HEK293 (cell line): Measurements from ENCODE around the gene MANF.

ENCODE experiments used
- CTCF ChIA-PET: fragments of 350-600 bp; formaldehyde crosslinking; extraction: SDS; loops from one replicate; lab custom pipeline; 2021; ENCODE audit warnings: antibody characterized with exemption; lab: Yijun Ruan, JAX
- POLR2A ChIA-PET: fragments of 300-600 bp; formaldehyde crosslinking; extraction: SDS; loops from one replicate; lab custom pipeline; 2020; ENCODE audit warnings: antibody characterized with exemption, inconsistent platforms; lab: Yijun Ruan, JAX
- H3K27ac ChIP-seq: fragments of 200-500 bp; sonication (Bioruptor generic); 2 replicates; pipeline ENCODE4 v1.5.1; 2014; ENCODE audit warnings: low read depth, low read length, control low read depth, inconsistent platforms; ENCODE audit errors: extremely low read depth
- H3K36me3 ChIP-seq, 2 experiments: fragments of 200-500 bp in 1 of 2; sonication (Bioruptor generic) in 1 of 2; 1 replicate in 1 of 2; 2 replicates in 1 of 2; pipeline ENCODE4 v1.5.1; 2014 to 2017; ENCODE audit warnings: inconsistent platforms in 2 of 2, low read length in 2 of 2; ENCODE audit not compliant: control insufficient read depth in 2 of 2, insufficient read depth in 1 of 2
- H3K4me1 ChIP-seq: fragments of 200-500 bp; sonication (Bioruptor generic); 2 replicates; pipeline ENCODE4 v1.5.1; 2014; ENCODE audit warnings: mild to moderate bottlenecking, low read length, inconsistent platforms; ENCODE audit not compliant: control insufficient read depth, insufficient read depth
- H3K4me3 ChIP-seq: 2 replicates; pipeline ENCODE4 v1.5.1; 2011; ENCODE audit warnings: low read depth, mild to moderate bottlenecking, control low read depth, low read length, moderate library complexity
- H3K9me3 ChIP-seq: fragments of 200-500 bp; sonication (Bioruptor generic); 2 replicates; pipeline ENCODE4 v1.5.1; 2014; ENCODE audit warnings: low read depth, low read length, inconsistent platforms; ENCODE audit not compliant: control insufficient read depth, insufficient read depth
- AEBP2 ChIP-seq: fragments of 450-650 bp; formaldehyde crosslinking; IDR thresholded peaks from 2 replicates; pipeline ENCODE4 v1.5.1; 2016; ENCODE audit warnings: missing biosample characterization, missing genetic modification characterization, borderline replicate concordance
- EGR2 ChIP-seq: fragments of 450-650 bp; formaldehyde crosslinking; IDR thresholded peaks from 2 replicates; pipeline ENCODE4 v1.5.1; 2016; ENCODE audit warnings: low read depth, missing biosample characterization, missing genetic modification characterization
- HOXC10 ChIP-seq: sonication (generic); formaldehyde crosslinking; IDR thresholded peaks from 2 replicates; pipeline ENCODE4 v1.8.1; 2023; ENCODE audit warnings: mild to moderate bottlenecking, missing genetic modification reagents
- TRIM28 ChIP-seq: IDR thresholded peaks from 2 replicates; pipeline ENCODE4 v1.6.1; 2011; ENCODE audit warnings: low read length, control low read depth, borderline replicate concordance
- ZNF155 ChIP-seq: fragments of 450-650 bp; formaldehyde crosslinking; IDR thresholded peaks from 2 replicates; pipeline ENCODE4 v1.5.1; 2016; ENCODE audit warnings: missing biosample characterization, missing genetic modification characterization
- ZNF214 ChIP-seq: fragments of 450-650 bp; formaldehyde crosslinking; IDR thresholded peaks from 2 replicates; pipeline ENCODE4 v1.5.1; 2017; ENCODE audit warnings: missing biosample characterization, mild to moderate bottlenecking, missing genetic modification characterization, borderline replicate concordance
- ZNF239 ChIP-seq: fragments of 450-650 bp; formaldehyde crosslinking; IDR thresholded peaks from 2 replicates; pipeline ENCODE4 v1.5.1; 2016; ENCODE audit warnings: missing biosample characterization, missing genetic modification characterization
- ZNF280C ChIP-seq: fragments of 450-650 bp; formaldehyde crosslinking; IDR thresholded peaks from 2 replicates; pipeline ENCODE4 v1.5.1; 2016; ENCODE audit warnings: missing biosample characterization, missing genetic modification characterization
- ZNF560 ChIP-seq: fragments of 450-650 bp; formaldehyde crosslinking; IDR thresholded peaks from 2 replicates; pipeline ENCODE4 v1.5.1; 2017; ENCODE audit warnings: missing biosample characterization, missing genetic modification characterization, borderline replicate concordance
- ZNF561 ChIP-seq: fragments of 450-650 bp; IDR thresholded peaks from 2 replicates; pipeline ENCODE4 v1.5.1; 2018; ENCODE audit warnings: missing biosample characterization, missing genetic modification characterization, borderline replicate concordance
- ZNF623 ChIP-seq: fragments of 450-650 bp; formaldehyde crosslinking; IDR thresholded peaks from 2 replicates; pipeline ENCODE4 v1.5.1; 2016; ENCODE audit warnings: missing biosample characterization, missing genetic modification characterization
- ZNF768 ChIP-seq: fragments of 450-650 bp; formaldehyde crosslinking; IDR thresholded peaks from 2 replicates; pipeline ENCODE4 v1.5.1; 2018; ENCODE audit warnings: missing biosample characterization, mild to moderate bottlenecking, missing genetic modification characterization
- TF ChIP-seq, protein P1 (sequence below): fragments of 450-650 bp; formaldehyde crosslinking; IDR thresholded peaks from 2 replicates; pipeline ENCODE4; 2016; ENCODE audit warnings: missing biosample characterization, missing genetic modification characterization
- TF ChIP-seq, protein P2 (sequence below): IDR thresholded peaks from 2 replicates; pipeline ENCODE4 v1.6.1; 2011; ENCODE audit warnings: mild to moderate bottlenecking, low read depth, low read length, borderline replicate concordance
- TF ChIP-seq, protein P3 (sequence below): fragments of 450-650 bp; formaldehyde crosslinking; IDR thresholded peaks from 2 replicates; pipeline ENCODE4 v1.5.1; 2016; ENCODE audit warnings: missing biosample characterization, missing genetic modification characterization
- TF ChIP-seq, protein P4 (sequence below): fragments of 450-650 bp; formaldehyde crosslinking; IDR thresholded peaks from 2 replicates; pipeline ENCODE4 v1.5.1; 2016; ENCODE audit warnings: missing biosample characterization, missing genetic modification characterization
- TF ChIP-seq, protein P5 (sequence below): fragments of 450-650 bp; formaldehyde crosslinking; optimal IDR thresholded peaks from 2 replicates; pipeline ENCODE3; 2016; ENCODE audit warnings: missing biosample characterization, mild to moderate bottlenecking, missing genetic modification characterization
- TF ChIP-seq, protein P6 (sequence below): fragments of 450-650 bp; formaldehyde crosslinking; IDR thresholded peaks from 2 replicates; pipeline ENCODE4 v1.5.1; 2016; ENCODE audit warnings: missing biosample characterization, missing genetic modification characterization, low read depth
- TF ChIP-seq, protein P7 (sequence below): sonication (generic); formaldehyde crosslinking; IDR thresholded peaks from 2 replicates; pipeline ENCODE4 v1.8.1; 2022; ENCODE audit warnings: mild to moderate bottlenecking, moderate library complexity, missing genetic modification reagents

Gene MANF

DNA sequence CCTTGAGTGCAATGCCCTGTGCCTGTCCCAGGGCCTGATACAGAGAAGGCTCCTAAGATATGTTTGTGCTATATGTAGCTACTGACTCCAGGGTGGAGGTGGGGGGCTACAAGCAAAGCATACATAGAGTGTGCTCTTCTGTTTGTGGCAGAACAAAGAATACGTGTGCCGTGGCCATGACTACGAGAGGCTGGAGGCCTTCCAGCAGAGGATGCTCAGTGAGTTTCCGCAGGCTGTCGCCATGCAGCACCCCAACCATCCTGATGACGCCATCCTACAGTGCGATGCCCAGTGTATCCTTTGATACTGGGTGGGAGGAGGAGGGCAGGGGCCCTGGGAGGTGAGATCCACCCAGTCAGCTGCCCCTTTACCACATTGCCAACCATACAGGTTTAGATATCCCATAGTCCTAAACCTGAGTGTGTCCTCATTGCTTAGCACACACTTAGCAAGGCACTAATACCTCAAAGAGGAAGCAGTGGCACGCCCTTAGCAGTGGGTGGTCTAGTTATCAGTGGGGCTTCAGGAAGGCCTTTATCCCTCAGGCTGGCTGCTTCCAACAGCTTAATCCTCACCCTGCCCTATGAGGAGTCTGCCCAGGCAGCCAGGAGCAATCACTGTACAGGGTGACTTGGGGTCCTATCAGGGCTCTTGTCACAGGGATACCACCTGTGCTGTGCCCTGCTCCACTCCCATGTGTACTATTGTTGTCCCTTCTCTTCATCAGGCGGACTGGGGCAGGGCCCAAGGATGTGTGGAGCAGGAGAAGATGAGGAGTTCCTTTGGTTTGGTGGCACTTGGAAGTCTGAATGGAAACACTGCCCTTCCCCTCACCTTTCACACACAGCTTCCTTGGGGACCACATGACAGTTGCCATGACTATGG, 30.1 kb upstream of the MANF start:
- CTCF ChIA-PET = interaction anchor here (0.6 to 1.4 kb wide), 2 partner anchors 44 to 373 kb away, joined by 3 to 4 read pairs; no protein-coding TSS in a partner anchor
- Histone ChIP-seq H3K4me1 (no peaks in the 10 kb centered on the region), H3K9me3 (no peaks in the 10 kb centered on the region), H3K36me3 (peaks cover 0 to 67% of the 10 kb centered on the region in 2 experiments; a peak in 1 of 3 replicates), H3K4me3 (no peak overlapping the region), H3K27ac (no peak overlapping the region)
- POLR2A ChIA-PET = no interaction called here
- no peak for TF ChIP-seq ZNF560 (tag by site-specific recombination)
- TF ChIP-seq HOXC10 (CRISPR knock-in tag) = no peak
- TF ChIP-seq, protein P1, sequence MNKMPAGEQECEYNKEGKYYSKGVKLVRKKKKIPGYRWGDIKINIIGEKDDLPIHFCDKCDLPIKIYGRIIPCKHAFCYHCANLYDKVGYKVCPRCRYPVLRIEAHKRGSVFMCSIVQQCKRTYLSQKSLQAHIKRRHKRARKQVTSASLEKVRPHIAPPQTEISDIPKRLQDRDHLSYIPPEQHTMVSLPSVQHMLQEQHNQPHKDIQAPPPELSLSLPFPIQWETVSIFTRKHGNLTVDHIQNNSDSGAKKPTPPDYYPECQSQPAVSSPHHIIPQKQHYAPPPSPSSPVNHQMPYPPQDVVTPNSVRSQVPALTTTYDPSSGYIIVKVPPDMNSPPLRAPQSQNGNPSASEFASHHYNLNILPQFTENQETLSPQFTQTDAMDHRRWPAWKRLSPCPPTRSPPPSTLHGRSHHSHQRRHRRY = no peak
- TF ChIP-seq TRIM28 = no peak
- TF ChIP-seq ZNF768 (tag by site-specific recombination) = no peak
- TF ChIP-seq ZNF239 (tag by site-specific recombination) = no peak
- TF ChIP-seq, protein P2, sequence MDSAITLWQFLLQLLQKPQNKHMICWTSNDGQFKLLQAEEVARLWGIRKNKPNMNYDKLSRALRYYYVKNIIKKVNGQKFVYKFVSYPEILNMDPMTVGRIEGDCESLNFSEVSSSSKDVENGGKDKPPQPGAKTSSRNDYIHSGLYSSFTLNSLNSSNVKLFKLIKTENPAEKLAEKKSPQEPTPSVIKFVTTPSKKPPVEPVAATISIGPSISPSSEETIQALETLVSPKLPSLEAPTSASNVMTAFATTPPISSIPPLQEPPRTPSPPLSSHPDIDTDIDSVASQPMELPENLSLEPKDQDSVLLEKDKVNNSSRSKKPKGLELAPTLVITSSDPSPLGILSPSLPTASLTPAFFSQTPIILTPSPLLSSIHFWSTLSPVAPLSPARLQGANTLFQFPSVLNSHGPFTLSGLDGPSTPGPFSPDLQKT = no peak
- no peak for TF ChIP-seq ZNF214 (tag by site-specific recombination)
- TF ChIP-seq ZNF623 (tag by site-specific recombination) = no peak
- TF ChIP-seq, protein P3, sequence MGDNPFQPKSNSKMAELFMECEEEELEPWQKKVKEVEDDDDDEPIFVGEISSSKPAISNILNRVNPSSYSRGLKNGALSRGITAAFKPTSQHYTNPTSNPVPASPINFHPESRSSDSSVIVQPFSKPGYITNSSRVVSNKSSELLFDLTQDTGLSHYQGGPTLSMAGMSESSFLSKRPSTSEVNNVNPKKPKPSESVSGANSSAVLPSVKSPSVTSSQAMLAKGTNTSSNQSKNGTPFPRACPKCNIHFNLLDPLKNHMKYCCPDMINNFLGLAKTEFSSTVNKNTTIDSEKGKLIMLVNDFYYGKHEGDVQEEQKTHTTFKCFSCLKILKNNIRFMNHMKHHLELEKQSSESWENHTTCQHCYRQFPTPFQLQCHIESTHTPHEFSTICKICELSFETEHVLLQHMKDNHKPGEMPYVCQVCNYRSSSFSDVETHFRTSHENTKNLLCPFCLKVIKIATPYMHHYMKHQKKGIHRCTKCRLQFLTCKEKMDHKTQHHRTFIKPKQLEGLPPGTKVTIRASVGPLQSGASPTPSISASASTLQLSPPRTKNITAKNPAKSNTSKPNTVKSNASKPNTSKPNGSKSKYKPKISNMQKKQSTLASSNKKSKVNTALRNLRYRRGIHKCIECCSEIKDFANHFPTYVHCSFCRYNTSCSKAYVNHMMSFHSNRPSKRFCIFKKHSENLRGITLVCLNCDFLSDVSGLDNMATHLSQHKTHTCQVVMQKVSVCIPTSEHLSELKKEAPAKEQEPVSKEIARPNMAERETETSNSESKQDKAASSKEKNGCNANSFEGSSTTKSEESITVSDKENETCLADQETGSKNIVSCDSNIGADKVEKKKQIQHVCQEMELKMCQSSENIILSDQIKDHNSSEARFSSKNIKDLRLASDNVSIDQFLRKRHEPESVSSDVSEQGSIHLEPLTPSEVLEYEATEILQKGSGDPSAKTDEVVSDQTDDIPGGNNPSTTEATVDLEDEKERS = no peak
- TF ChIP-seq, protein P4, sequence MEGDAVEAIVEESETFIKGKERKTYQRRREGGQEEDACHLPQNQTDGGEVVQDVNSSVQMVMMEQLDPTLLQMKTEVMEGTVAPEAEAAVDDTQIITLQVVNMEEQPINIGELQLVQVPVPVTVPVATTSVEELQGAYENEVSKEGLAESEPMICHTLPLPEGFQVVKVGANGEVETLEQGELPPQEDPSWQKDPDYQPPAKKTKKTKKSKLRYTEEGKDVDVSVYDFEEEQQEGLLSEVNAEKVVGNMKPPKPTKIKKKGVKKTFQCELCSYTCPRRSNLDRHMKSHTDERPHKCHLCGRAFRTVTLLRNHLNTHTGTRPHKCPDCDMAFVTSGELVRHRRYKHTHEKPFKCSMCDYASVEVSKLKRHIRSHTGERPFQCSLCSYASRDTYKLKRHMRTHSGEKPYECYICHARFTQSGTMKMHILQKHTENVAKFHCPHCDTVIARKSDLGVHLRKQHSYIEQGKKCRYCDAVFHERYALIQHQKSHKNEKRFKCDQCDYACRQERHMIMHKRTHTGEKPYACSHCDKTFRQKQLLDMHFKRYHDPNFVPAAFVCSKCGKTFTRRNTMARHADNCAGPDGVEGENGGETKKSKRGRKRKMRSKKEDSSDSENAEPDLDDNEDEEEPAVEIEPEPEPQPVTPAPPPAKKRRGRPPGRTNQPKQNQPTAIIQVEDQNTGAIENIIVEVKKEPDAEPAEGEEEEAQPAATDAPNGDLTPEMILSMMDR (tag by site-specific recombination) = no peak
- TF ChIP-seq, protein P5, sequence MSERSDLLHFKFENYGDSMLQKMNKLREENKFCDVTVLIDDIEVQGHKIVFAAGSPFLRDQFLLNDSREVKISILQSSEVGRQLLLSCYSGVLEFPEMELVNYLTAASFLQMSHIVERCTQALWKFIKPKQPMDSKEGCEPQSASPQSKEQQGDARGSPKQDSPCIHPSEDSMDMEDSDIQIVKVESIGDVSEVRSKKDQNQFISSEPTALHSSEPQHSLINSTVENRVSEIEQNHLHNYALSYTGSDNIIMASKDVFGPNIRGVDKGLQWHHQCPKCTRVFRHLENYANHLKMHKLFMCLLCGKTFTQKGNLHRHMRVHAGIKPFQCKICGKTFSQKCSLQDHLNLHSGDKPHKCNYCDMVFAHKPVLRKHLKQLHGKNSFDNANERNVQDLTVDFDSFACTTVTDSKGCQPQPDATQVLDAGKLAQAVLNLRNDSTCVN (tag by site-specific recombination) = no peak
- TF ChIP-seq ZNF561 = no peak
- TF ChIP-seq EGR2 = no peak
- TF ChIP-seq ZNF280C (tag by site-specific recombination) = no peak
- TF ChIP-seq, protein P6, sequence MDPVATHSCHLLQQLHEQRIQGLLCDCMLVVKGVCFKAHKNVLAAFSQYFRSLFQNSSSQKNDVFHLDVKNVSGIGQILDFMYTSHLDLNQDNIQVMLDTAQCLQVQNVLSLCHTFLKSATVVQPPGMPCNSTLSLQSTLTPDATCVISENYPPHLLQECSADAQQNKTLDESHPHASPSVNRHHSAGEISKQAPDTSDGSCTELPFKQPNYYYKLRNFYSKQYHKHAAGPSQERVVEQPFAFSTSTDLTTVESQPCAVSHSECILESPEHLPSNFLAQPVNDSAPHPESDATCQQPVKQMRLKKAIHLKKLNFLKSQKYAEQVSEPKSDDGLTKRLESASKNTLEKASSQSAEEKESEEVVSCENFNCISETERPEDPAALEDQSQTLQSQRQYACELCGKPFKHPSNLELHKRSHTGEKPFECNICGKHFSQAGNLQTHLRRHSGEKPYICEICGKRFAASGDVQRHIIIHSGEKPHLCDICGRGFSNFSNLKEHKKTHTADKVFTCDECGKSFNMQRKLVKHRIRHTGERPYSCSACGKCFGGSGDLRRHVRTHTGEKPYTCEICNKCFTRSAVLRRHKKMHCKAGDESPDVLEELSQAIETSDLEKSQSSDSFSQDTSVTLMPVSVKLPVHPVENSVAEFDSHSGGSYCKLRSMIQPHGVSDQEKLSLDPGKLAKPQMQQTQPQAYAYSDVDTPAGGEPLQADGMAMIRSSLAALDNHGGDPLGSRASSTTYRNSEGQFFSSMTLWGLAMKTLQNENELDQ (tag by site-specific recombination) = no peak
- TF ChIP-seq, protein P7, sequence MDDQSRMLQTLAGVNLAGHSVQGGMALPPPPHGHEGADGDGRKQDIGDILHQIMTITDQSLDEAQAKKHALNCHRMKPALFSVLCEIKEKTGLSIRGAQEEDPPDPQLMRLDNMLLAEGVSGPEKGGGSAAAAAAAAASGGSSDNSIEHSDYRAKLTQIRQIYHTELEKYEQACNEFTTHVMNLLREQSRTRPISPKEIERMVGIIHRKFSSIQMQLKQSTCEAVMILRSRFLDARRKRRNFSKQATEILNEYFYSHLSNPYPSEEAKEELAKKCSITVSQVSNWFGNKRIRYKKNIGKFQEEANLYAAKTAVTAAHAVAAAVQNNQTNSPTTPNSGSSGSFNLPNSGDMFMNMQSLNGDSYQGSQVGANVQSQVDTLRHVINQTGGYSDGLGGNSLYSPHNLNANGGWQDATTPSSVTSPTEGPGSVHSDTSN = no peak
- no peak for TF ChIP-seq ZNF155 (tag by site-specific recombination)
- TF ChIP-seq AEBP2 (tag by site-specific recombination) = no peak
